Panc1 (cell line): ENCODE measurements around the gene NSDHL.

ENCODE experiments used
- POLR2AphosphoS5 ChIP-seq: IDR thresholded peaks from 2 replicates; pipeline ENCODE4 v1.6.1; 2012; ENCODE audit warnings: mild to moderate bottlenecking, low read depth, low read length, moderate library complexity
- TCF7L2 ChIP-seq: IDR thresholded peaks from 2 replicates; pipeline ENCODE4 v1.6.1; 2011; ENCODE audit warnings: mild to moderate bottlenecking, low read depth, low read length, inconsistent platforms
- TF ChIP-seq, protein P1 (sequence below): fragments of 450-650 bp; IDR thresholded peaks from 2 replicates; pipeline ENCODE4 v1.5.1; 2017; ENCODE audit warnings: mild to moderate bottlenecking
- TF ChIP-seq, protein P2 (sequence below), 2 experiments: IDR thresholded peaks; 2 replicates each; pipeline ENCODE4 v1.6.1; 2011 to 2012; ENCODE audit warnings: low read depth in 2 of 2, control low read depth in 1 of 2, low read length in 1 of 2, mild to moderate bottlenecking in 1 of 2, moderate library complexity in 1 of 2; ENCODE audit not compliant: insufficient read depth in 1 of 2

DNA sequence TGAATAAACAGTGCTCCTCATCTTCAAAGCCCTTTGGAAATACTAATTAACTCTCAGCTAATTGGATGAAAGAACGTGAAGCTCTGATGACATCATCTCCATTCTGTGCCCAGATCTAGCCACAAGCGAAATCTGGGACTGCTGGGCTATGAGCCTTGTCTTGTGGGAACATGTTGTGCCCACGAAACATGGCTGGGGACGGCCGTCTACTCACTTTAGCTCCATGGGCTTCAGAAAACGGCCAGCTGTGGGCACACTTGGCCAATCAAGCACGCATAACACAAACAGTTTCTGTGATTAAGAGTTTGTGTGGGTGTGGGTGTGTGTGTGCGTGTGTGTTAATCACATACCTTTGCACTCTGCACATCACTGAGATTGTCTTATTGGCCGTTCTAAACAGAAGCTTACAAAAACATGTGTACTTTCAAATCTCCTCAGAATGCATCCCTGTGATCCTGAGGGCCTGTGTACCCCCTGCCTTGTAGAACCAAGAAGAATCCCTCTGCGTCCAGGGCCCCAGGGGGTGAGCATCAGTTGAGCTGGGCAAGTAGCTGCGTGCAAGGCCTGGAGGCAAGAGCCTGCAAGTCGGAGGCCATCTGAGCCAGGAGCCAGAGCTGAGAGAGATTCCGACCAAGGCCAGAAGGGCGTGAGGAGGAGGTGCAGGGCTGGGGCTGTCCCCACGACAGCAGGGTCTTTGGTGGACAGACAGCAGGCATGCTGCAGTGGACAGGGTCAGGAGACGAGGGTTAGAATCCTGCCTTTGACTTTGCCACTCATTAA lies 48.3 kb downstream of the NSDHL start:
- TF ChIP-seq, protein P1, sequence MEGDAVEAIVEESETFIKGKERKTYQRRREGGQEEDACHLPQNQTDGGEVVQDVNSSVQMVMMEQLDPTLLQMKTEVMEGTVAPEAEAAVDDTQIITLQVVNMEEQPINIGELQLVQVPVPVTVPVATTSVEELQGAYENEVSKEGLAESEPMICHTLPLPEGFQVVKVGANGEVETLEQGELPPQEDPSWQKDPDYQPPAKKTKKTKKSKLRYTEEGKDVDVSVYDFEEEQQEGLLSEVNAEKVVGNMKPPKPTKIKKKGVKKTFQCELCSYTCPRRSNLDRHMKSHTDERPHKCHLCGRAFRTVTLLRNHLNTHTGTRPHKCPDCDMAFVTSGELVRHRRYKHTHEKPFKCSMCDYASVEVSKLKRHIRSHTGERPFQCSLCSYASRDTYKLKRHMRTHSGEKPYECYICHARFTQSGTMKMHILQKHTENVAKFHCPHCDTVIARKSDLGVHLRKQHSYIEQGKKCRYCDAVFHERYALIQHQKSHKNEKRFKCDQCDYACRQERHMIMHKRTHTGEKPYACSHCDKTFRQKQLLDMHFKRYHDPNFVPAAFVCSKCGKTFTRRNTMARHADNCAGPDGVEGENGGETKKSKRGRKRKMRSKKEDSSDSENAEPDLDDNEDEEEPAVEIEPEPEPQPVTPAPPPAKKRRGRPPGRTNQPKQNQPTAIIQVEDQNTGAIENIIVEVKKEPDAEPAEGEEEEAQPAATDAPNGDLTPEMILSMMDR: no peak
- TF ChIP-seq, protein P2, sequence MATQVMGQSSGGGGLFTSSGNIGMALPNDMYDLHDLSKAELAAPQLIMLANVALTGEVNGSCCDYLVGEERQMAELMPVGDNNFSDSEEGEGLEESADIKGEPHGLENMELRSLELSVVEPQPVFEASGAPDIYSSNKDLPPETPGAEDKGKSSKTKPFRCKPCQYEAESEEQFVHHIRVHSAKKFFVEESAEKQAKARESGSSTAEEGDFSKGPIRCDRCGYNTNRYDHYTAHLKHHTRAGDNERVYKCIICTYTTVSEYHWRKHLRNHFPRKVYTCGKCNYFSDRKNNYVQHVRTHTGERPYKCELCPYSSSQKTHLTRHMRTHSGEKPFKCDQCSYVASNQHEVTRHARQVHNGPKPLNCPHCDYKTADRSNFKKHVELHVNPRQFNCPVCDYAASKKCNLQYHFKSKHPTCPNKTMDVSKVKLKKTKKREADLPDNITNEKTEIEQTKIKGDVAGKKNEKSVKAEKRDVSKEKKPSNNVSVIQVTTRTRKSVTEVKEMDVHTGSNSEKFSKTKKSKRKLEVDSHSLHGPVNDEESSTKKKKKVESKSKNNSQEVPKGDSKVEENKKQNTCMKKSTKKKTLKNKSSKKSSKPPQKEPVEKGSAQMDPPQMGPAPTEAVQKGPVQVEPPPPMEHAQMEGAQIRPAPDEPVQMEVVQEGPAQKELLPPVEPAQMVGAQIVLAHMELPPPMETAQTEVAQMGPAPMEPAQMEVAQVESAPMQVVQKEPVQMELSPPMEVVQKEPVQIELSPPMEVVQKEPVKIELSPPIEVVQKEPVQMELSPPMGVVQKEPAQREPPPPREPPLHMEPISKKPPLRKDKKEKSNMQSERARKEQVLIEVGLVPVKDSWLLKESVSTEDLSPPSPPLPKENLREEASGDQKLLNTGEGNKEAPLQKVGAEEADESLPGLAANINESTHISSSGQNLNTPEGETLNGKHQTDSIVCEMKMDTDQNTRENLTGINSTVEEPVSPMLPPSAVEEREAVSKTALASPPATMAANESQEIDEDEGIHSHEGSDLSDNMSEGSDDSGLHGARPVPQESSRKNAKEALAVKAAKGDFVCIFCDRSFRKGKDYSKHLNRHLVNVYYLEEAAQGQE (IDR thresholded peaks at IDR 0.05; ENCODE audit: insufficient read depth in 1 of 2, low read depth in 2 of 2, low read length in 1 of 2): no peak
- TF ChIP-seq TCF7L2: no peak
- TF ChIP-seq POLR2AphosphoS5: no peak
